NCI-H2196 treated with DMSO at 0.1 percent for 48 hours (cell line): ENCODE data around the gene ZNF750.

Experiments
- DNase-seq: peaks from one replicate; lab custom pipeline; 2025; ENCODE audit not compliant: unreplicated experiment; lab: John Stamatoyannopoulos, UW

ZNF750 gene

DNA sequence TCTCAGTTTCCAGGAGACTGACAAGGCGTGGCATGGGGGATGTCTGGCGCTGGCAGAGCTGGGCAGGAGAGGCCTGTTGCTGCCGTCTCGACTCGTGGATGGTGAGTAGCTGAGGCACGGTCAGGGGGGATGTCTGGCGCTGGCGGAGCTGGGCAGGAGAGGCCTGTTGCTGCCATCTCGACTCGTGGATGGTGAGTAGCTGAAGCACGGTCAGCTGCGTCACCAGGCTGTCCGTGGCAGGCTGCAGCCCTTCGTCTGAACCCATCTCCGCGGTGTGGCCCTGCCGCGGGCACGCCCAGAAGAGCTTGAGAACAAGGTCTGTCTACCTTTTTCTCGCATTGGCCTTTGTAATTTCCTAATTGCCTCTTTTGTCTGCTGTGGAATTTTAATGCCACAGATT lies 25.0 kb downstream of the ZNF750 start:
- DNase-seq: no peak

DNA sequence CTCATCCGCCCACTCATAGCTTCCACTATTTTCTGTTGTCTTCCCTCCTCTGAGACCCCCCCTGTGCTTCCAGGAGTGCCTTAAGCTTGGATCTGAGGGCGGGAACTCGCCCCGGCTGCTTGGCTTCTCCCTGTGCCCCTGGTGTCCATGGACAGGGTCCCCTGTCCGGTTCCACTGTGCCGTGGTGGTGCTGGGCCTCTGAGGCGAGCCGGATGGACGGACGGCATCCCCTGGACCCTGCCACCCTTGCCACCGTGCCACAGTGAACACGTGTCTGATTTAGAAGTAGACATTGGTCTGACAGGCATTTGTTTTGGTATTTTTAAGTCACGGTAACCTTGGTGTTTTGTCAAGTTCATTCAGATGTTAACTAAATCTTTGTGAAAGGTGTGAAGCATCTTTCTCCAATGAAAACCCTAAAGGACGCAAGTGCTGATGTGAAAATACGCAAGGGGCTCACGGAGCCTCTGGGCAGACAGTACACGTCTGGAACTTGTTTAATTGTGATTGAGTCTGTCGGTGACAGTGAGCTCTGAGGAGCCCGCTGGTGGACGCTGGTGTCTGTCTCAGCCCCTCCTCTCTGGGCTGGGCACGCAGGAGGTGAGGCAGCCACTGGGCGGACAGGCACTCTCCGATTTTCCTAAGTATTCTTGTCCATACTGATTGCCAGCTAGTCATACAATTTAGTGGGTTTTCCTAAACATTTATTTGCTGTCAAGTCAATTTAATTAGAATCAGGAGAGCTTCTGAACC lies 26.3 kb downstream of the ZNF750 start:
- no peak for DNase-seq

DNA sequence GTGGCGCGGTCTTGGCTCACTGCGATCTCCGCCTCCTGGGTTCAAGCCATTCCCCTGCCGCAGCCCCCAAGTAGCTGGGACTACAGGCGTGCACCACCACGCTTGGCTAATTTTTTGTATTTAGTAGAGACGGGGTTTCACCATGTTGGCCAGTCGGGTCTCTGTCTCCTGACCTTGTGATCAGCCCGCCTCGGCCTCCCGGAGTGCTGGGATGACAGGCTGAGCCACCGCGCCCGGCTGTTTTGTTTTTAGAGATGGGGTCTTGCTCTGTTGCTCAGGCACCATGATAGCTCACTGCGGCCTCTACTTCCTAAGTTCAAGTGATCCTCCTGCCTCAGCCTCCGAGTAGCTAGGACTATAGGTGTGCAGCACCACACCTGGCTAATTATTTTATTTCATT lies 27.2 kb downstream of the ZNF750 start:
- DNase-seq: no peak

DNA sequence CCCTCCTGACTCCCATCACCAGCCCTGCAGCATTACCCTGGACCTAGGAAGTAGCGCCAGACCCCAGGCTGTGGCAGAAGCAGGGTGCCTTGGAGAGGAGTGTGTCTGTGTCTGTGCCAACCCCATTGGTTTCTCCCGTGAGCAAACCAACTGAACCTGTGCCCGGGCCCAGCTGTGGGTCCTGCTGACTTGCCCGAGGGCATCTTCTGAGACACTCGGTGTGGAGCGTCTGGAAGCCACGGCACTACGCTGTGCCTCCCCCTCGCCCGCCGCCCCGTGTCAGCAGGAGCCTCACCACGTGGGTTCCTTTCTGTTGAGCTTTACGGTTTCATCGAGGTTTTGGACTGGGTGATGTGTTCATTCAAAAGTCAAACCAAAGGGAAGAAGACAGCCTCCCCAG lies 27.8 kb downstream of the ZNF750 start:
- DNase-seq: no peak

DNA sequence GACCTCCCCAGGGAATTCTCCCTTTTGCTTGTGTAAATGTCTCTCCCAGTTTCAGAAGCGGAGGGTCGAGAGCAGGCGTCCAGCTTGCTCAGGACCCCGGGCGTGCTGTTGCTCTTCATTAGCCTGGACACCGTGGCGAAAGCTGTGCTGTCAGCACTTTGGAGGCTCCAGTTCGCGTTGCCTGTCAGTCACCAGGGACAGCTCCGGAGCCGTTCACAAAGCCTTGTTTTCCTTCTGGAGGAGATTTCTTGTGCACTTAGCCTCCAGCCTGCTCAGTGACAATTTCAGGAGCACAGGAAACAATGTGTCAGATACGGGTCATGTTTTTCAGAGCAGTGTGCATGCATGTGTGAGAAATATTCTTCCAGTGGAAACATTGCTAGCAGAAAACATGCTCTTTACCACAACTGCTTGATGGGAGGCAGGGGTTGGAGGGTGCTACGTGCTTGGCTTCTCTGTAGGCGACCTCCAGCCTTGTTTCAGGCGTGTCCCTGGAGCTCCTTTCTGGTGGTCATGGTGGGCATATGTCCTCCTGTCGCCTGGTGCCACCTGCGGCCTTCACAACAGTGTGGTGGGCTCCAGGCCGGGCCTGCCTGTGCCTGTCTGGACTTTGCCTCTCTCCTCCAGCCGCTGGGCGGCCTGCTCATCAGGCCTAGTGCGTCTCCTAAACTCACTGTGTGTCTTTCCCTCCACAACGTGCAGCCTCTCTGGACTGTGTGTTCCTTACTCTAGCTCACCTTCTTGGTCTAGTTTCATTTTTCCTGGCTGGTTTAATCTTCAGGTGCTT lies 29.0 kb downstream of the ZNF750 start:
- DNase-seq: no peak

DNA sequence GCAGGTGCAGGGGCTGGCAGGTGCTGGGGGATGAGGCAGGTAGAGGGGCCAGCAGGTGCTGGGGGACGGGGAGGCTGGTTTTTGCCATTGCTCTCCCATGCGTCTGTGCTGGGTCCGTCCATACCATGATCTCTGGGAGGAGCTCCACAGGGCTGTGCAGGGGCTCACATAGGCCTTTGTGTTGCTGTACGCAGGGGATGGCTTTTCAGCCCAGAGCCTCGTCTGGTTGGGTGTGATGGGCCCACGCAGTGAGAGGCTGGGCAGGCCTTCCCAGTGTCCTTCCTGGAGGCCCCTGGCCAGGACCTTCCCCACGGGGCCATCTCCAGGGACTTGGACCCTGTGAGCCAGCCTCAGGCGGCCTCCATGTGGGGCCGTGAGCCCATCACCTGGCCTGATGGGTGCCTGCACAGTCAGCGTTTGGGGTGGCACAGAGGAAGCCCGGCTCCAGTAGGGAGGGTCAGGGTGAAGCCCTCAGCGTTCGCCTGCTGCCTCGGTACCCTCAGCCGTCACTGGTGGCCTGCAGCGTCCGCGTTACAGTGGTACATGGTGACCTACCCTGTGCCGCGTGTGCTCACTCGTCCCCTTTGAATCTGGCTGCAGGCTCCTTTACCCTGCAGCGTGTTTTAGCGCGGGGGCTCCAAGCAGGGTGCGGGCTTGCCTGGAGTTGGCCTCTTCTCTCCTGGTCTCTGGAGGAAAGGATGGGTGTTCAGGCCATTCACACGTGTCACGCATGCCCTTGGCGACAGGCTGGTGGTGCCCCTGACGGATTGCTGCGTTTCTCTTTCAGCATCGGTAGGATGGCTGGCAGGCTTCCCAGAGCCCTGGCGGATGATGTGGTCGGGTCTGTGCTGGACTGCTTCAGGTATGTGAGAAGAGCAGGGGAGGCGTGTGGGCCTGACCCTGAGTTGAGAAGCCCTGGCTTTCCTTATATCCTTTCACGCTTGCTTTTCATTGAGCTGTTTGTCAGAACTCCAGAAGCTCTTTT lies 30.6 kb downstream of the ZNF750 start:
- no peak for DNase-seq

DNA sequence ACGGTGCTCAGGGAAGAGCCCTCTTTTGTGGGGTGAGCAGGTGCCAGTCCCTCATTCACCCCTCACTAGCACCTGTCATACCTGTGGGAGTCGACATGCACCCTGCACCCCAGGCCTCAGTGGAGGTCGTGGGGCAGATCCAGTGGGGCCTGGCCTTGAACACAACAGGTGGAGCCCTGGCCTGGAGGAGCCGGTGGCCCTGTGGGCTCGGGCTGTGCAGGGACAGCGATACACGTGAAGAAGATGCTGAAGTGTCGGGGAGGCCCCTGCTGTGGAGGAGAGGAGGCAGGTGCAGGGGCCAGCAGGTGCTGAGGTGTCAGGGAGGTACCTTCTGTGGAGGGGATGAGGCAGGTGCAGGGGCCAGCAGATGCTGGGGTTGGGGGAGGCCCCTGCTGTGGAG lies 31.8 kb downstream of the ZNF750 start:
- DNase-seq: no peak

DNA sequence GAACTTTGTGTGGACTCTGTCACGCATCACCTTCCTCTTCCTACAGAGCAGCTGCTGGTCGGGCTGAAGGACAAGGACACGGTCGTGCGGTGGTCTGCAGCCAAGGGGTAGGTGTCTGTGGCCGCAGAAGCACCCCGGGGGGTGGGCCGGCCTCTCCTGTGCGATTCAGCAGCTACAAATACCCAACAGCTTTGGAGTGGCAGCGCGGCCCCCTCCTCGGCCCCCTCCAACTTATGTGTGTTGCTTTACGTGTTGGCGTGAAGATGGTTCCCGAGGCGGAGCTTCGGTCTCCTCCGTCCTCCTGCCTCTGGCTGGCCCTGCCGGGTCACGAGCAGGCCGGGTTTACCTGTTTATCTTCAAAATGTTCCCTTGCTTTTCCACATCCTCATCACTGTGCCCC lies 32.3 kb downstream of the ZNF750 start:
- no peak for DNase-seq

DNA sequence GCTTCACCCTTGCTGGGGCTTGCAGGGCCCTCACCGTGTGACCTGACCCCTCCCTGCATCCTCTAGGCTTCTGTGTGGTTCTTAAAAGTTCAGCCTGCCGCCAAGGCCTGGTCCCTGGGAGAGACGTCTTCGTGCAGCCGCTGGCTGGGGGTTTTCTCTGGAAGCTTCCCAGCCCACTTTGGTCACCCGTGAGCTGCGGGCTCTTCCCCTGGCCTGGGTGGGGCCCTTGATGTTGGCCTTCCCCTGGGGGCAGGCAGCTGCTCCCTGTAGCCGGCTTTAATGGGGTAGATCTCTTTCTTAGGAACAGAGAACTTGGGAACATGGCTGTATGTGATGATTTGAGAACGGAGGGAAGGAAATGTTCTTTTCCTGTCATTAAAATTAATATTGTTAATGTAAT lies 32.7 kb downstream of the ZNF750 start:
- no peak for DNase-seq

DNA sequence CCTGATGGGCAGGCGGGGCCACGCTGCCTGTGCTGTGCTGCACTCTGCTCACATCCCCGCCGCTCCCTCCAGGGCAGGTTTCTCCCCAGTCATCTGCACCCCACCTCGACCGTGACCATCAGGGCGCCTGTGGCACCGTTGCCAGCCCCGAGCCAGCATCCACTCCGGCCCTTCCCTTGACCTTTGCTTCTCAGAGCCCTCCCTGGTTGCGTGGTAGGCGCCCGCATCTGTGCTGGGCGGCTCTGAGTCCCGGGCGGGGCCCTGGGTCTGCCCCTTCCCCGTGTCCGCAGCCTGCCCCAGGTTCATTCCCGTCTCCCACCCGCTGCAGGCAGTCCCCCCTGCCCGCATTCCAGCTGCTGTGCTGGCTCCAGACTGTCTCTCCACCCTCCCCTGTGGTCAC lies 33.2 kb downstream of the ZNF750 start:
- DNase-seq: no peak

DNA sequence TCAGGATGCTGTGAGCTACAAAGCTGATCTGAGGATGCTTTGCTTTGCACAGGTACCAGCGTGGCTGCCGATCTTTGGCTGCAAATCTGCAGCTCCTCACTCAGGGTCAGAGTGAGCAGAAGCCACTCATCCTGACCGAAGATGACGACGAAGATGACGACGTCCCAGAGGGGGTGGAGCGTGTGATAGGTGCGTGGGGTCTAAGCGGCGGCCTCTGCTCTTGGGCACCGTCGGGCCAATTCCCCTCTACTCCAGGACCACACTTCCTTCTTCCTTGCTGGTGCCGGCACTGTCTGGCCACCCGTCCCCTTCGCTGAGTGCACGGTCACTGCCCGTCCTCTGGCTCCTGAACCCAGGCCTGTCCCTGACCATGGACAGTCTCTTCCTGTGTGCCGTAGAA lies 34.0 kb downstream of the ZNF750 start:
- no peak for DNase-seq

DNA sequence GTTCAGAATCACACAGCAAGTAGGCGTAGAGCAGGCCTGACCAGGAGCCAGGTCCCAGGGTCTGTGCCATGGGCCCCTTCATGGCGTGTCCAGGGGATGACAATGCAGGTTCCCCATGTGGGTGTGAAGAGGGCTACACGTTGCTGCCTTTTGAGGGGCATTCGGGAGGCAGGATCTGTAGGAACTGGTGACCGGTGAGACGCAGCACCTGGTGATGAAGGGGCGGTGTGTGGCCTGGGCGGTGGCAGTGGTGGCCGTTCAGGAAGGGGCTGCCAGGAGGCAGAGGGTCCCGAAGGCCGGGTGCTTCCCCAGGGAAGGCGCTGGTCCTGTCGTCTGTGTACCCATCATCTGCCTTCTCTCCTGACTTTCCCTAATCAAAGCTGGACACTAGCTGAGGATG lies 34.6 kb downstream of the ZNF750 start:
- no peak for DNase-seq

DNA sequence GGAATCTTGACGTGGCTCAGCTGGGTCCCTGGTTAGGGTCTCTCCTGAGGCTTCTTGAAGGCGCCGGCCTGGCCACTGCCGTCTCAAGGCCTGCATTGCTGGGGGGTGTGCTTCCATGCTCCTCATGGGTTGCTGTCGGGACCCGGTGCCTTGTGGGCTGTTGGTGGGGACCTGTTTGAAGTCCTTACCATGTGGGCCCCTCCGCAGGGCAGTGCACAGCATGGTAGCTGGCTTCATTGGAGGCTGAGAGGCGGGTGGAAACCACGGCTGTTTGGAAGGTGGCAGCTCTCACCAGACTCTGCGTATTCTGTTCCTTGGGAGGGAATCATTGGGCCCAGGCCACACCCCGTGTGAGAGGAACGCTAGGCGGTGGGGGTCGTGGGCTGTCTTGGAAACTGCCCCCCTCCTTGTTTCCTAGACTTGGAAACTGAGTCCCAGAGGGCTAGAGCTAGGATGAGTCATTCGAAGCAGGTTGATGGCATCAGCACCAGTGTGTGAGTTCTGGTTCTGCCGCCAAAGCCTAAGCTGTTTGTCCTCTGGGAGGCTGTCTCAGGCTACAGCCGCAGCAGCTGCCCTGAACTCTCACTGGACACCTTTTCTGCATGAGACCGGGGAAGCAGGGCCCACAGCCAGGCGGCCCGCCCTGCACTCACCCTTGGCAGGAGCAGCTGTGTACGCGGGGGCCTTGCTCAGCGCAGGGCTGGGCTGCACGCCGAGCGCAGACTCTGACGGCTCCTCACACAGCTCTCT lies 35.2 kb downstream of the ZNF750 start:
- DNase-seq: peak; percentile 71

DNA sequence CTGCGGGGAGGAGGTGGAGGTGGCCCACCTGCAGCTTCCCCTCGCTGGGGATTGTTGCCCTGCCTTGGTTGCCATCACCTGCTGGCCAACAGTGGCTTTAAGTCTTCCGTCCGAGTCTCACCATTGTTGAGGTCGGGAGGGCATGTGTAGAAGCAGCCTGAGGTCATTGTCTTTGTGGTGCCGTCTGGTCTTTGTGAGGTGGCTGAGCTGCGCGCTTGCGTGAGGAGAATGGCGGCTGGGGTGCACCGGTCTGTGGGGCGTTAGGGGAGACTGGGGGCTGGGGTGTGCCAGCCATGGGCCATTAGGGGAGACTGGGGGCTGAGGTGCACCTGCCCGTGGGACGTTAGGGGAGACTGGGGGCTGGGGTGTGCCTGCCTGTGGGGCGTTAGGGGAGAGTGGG lies 36.2 kb downstream of the ZNF750 start:
- no peak for DNase-seq

DNA sequence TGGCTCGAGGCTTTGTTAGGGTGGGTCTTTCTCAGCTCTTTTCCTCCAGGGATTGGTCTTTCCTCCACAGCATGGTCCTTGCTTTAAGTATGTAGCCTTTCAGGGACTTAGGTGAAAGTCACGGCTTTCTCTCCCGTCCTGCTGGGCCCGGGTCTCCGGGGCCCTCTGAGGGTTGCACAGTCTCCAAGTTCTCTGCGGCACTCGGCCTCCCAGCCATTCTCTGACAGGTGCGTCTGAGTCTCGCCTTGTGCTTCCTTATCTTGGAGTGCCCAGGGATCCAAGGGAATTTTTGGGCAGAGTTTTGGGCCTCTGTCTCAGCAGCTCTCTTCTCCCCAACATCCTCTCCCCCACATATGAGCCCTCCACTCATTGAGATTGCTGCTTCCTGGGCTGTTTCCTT lies 36.6 kb downstream of the ZNF750 start:
- no peak for DNase-seq

DNA sequence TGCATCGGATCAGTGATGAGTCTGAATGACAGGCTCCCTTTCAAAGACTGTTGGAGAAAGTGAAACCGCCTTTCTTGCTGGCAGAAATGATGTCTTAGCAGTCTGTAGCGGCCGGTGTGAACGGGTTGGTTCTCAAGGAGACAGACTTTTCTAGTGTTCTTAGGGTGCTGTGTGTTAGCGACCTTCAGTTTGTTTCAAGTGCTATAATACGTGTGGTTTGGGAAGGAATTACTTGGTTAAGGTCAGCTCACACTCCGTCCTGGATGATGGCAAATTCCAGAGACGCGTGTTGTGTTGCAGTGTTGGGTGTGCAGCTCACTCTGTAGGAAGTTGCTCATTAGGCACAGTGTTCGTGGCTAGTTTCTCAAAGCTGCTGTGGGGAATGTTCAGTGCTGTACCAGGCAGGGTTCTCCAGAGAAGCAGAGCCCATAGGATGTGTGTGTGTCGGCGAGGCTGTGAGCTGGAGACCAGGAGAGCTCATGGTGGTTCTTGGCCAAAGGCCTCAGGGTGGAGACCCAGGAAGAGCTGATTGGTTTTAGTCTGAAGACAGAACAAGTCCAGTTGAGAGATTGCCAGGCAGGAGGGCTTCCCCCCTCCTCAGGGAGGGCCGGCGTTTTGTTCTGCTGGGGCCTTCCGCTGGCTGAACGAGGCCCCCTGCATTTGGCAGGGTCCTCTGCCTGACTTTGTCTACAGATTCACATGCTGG lies 37.6 kb downstream of the ZNF750 start:
- no peak for DNase-seq

DNA sequence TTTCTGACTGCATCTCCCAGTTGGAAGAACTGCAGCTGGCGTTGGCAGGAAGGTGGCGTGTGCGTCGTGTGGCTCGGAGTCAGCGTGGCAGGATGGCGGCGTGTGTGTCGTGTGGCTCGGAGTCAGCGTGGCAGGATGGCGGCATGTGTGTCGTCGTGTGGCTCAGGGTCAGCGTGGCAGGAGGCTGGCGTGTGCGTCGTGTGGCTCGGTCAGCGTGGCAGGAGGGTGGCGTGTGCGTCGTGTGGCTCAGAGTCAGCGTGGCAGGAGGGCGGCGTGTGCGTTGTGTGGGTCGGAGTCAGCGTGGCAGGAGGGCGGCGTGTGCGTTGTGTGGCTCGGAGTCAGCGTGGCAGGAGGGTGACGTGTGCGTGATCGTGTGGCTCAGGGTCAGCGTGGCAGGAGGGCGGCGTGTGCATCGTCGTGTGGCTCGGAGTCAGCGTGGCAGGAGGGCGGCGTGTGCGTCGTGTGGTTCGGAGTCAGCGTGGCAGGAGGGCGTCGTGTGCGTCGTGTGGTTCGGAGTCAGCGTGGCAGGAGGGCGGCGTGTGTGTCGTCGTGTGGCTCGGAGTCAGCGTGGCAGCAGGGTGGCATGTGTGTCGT lies 38.3 kb downstream of the ZNF750 start:
- no peak for DNase-seq

DNA sequence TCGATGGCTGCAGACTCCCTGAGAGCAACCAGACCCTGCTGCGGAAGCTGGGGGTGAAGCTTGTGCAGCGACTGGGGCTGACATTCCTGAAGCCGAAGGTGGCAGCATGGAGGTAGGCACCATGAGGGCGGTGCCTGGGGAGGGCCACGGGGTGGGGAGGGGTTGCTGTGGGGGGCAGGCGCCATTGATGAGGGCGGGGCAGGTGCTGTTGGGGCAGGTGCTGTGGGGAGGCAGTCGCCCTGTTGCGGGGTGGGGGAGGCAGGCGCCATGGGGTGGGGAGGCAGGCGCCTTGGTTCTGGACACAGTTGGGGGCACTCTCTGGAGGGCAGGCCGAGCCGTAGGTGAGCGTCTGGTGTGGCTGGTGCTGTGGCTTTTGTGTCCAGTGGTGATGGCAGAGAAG lies 38.9 kb downstream of the ZNF750 start:
- no peak for DNase-seq

DNA sequence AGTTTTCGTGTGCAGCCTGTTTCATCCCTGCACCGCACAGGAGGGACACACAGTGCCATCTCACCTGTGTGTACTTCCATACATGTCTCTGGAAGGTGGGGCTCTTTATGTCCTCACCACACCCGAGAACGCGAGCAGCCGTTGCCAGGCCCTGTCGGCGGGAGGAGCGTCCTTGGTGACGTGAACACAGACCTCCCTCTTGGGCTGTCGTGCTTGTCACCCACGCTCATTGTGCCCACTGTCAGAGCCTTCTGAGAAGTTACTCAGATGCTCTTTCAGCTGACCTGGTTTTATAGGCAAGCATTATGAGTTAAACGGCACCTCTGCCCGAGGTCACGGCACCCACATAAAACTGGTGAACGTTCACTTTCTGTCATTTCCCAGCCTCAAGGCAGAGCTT lies 40.2 kb downstream of the ZNF750 start:
- no peak for DNase-seq

DNA sequence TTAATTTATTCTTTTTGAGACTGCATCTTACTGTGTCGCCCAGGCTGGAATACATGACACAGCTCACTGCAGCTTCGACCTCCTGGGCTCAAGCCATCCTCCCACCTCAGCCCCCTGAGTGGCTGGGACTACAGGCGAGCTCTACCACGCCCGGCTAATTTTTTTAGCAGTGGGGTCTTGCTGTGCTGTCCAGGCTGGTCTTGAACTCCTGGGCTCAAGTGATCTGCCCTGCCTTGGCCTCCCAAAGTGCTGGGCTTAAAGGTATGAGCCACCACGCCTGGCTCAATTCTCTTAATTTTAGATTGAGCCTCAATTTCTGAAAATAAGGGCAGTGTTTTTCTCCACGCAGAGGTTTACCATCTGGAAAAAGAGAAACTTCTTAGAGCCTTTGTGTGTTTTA lies 41.1 kb downstream of the ZNF750 start:
- DNase-seq: no peak
